ENCODE results near the gene HIVEP2. TPM values are rescaled to one million over a fixed set of nuclear protein-coding genes. Genes with fewer than 3 reads are reported as not detected.

HIVEP2 gene
- total and polyA plus RNA-seq, 2 experiments from 2014 or later = 8.3 to 21.0 TPM

DNA sequence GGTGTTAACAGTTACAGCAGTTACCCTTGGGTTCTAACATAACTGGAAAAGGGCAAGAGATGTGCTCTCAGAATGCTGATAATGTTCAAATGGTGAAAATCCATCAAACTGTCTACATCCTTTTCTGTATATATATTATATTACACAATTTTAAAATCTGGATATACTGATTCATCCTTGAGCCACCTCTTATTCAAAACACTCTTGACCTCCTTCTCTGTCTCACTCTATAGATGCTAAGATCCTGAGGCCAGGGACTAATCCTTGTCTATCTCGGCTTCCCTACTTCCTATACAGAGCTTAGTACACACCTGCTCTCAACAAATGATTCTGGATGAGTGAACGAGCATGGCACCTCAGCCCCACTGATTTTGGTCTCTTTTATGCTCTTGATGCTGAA, 47.3 kb downstream of the HIVEP2 start:
- Histone ChIP-seq H3K4me3 (no peak overlapping the region), H3K36me3 (ENCODE audit: low read depth) (no peaks in the 10 kb centered on the region), H3K4me1 (ENCODE audit: insufficient read depth) (peaks cover 24% of the 10 kb centered on the region), H3K79me2 (ENCODE audit: insufficient read depth) (peaks cover 95% of the 10 kb centered on the region), H3K9me3 (ENCODE audit: low read depth) (no peaks in the 10 kb centered on the region), H4K20me1 (ENCODE audit: insufficient read depth) (no peaks in the 10 kb centered on the region), H3K9me2 (ENCODE audit: insufficient read depth) (no peaks in the 10 kb centered on the region), H3K27me3 (replicated peaks; ENCODE audit: insufficient read depth) (no peaks in the 10 kb centered on the region), H3K9ac (no peak overlapping the region), H3K4me2 (ENCODE audit: unreplicated experiment) (no peak overlapping the region), H3K27ac (no peak overlapping the region), H3F3A (ENCODE audit: insufficient read depth) (peaks cover 19% of the 10 kb centered on the region), H2AFZ (no peak overlapping the region)
- 93 to 96% methylated on average over 2 of the region's 2 CpGs for WGBS, 2 experiments (ENCODE audit: low coverage in 1 of 2, low lambda C conversion rate in 2 of 2, missing lambda C conversion rate in 2 of 2)
- no peak for TF ChIP-seq EZH2 (IDR thresholded peaks at IDR 0.05; ENCODE audit: insufficient read depth, poor library complexity, severe bottlenecking)
- TF ChIP-seq EZH2phosphoT487 (IDR thresholded peaks at IDR 0.05; ENCODE audit: insufficient read depth, low read depth) = no peak
- DNase-seq = no peak
- in situ Hi-C loops (cut with MboI) = no loop called here

DNA sequence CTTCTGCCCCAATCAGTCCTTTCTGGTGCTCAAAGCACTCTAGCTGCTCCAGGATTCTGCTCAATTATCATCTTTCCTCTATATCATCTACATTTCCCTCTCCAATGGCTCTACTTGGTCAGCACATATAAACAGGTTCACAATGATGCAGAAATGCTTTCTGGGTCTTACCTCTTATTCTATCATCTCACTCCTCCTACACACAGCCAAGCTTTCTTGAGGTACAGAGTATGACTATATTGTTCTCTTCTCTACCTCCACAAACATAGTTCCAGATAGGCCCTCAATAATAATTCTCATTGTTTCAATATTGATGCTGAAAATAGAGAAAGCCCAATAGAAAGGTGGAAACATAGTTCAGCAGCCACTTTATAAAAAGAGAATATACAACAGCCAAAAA, 48.2 kb downstream of the HIVEP2 start:
- H3K79me2 ChIP-seq (ENCODE audit: insufficient read depth) = peaks cover 100% of the 10 kb centered on the region
- no peaks in the 10 kb centered on the region for H3K27me3 ChIP-seq (replicated peaks; ENCODE audit: insufficient read depth)
- H3K9me2 ChIP-seq (ENCODE audit: insufficient read depth) = no peaks in the 10 kb centered on the region
- no peaks in the 10 kb centered on the region for H3K36me3 ChIP-seq (ENCODE audit: low read depth)
- no peak overlapping the region for H3K9ac ChIP-seq
- DNase-seq = no peak
- in situ Hi-C loops (cut with MboI) = no loop called here
- H3K27ac ChIP-seq = no peak overlapping the region
- H3F3A ChIP-seq (ENCODE audit: insufficient read depth) = peaks cover 11% of the 10 kb centered on the region
- no peak overlapping the region for H3K4me3 ChIP-seq
- no peak overlapping the region for H3K4me2 ChIP-seq (ENCODE audit: unreplicated experiment)
- no peak overlapping the region for H2AFZ ChIP-seq
- no peaks in the 10 kb centered on the region for H3K9me3 ChIP-seq (ENCODE audit: low read depth)
- H4K20me1 ChIP-seq (ENCODE audit: insufficient read depth) = no peaks in the 10 kb centered on the region
- peaks cover 15% of the 10 kb centered on the region for H3K4me1 ChIP-seq (ENCODE audit: insufficient read depth)
- TF ChIP-seq EZH2 (IDR thresholded peaks at IDR 0.05; ENCODE audit: insufficient read depth, poor library complexity, severe bottlenecking) (no peak), EZH2phosphoT487 (IDR thresholded peaks at IDR 0.05; ENCODE audit: insufficient read depth, low read depth) (no peak)

DNA sequence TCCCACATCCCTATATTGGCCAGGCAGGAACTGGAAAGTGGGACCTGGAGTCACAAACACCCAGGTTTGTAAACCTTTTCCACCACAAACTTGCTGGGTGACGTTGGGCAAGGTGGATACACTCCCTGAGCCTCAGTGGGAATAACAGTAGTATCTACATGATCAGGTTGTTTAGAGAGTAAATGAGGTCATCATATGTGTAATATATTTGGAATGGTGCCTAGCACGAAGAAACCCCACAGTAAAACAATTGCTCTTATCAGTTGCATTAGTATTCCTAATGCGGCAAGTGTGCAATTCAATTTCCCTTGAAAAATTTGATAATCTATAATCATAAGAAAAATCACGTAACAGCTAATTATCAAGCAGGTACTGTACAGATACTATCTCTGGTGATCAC, 51.9 kb downstream of the HIVEP2 start:
- Histone ChIP-seq H3K9me2 (ENCODE audit: insufficient read depth) (no peaks in the 10 kb centered on the region), H3K79me2 (ENCODE audit: insufficient read depth) (peaks cover 100% of the 10 kb centered on the region), H3K4me3 (no peak overlapping the region), H3K36me3 (ENCODE audit: low read depth) (no peaks in the 10 kb centered on the region), H3K9me3 (ENCODE audit: low read depth) (no peaks in the 10 kb centered on the region), H4K20me1 (ENCODE audit: insufficient read depth) (no peaks in the 10 kb centered on the region), H3K27ac (no peak overlapping the region), H3K4me1 (ENCODE audit: insufficient read depth) (no peaks in the 10 kb centered on the region), H3K4me2 (ENCODE audit: unreplicated experiment) (no peak overlapping the region), H3K9ac (no peak overlapping the region), H2AFZ (no peak overlapping the region), H3F3A (ENCODE audit: insufficient read depth) (no peaks in the 10 kb centered on the region), H3K27me3 (replicated peaks; ENCODE audit: insufficient read depth) (no peaks in the 10 kb centered on the region)
- 54 to 68% methylated on average over 4 of the region's 4 CpGs for WGBS, 2 experiments (ENCODE audit: low coverage in 1 of 2, low lambda C conversion rate in 2 of 2, missing lambda C conversion rate in 2 of 2)
- TF ChIP-seq EZH2phosphoT487 (IDR thresholded peaks at IDR 0.05; ENCODE audit: insufficient read depth, low read depth) = no peak
- no peak for TF ChIP-seq EZH2 (IDR thresholded peaks at IDR 0.05; ENCODE audit: insufficient read depth, poor library complexity, severe bottlenecking)
- in situ Hi-C loops (cut with MboI) = no loop called here
- DNase-seq = peak; percentile 47

DNA sequence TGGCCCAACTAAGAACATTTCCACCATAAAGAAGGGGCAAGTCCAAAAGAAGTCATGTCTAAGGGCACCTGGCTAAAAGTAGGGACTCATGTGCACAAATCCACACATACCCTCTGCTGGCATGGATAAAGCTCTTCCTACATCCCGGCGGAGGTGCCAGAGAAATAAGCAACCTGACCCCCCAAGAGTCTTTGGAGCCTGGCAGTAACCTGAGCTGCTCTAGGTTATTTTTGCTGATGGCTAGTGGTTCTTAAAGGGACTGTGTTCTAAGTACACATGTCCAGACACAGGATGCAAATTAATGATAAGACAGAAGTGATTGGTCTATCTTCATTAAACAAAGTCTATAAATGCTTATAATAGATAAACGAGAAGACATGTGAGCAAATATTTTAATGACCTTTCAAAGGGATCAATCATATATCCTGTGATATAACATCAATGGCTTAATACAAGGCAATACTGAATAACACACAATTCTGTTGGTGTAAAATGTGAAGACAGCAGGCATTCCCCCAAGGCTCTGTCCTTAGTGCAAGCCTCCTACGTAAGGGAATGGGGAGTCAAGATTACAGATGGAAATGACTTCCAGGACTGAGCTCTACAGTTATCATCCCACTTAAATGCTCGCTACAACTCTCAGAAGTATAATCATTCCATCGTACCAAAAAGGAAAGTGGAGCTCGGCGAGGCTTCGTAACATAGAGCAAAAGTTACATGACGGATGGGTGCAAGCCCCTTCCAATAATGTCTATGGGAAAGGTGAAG, 52.5 kb downstream of the HIVEP2 start:
- H3K4me1 ChIP-seq (ENCODE audit: insufficient read depth) = peaks cover 2% of the 10 kb centered on the region; the same call in 1 of the 2 replicates
- no peak overlapping the region for H2AFZ ChIP-seq
- no peaks in the 10 kb centered on the region for H3K9me3 ChIP-seq (ENCODE audit: low read depth)
- H3K36me3 ChIP-seq (ENCODE audit: low read depth) = no peaks in the 10 kb centered on the region
- DNase-seq = no peak
- no peak overlapping the region for H3K27ac ChIP-seq
- no peak overlapping the region for H3K9ac ChIP-seq
- in situ Hi-C loops (cut with MboI) = no loop called here
- H3K9me2 ChIP-seq (ENCODE audit: insufficient read depth) = no peaks in the 10 kb centered on the region
- no peaks in the 10 kb centered on the region for H3F3A ChIP-seq (ENCODE audit: insufficient read depth)
- TF ChIP-seq EZH2phosphoT487 (IDR thresholded peaks at IDR 0.05; ENCODE audit: insufficient read depth, low read depth) (no peak), EZH2 (IDR thresholded peaks at IDR 0.05; ENCODE audit: insufficient read depth, poor library complexity, severe bottlenecking) (no peak)
- 89 to 92% methylated on average over 10 of the region's 10 CpGs for WGBS, 2 experiments (ENCODE audit: low coverage in 1 of 2, low lambda C conversion rate in 2 of 2, missing lambda C conversion rate in 2 of 2)
- H3K4me3 ChIP-seq = no peak overlapping the region
- H3K27me3 ChIP-seq (replicated peaks; ENCODE audit: insufficient read depth) = no peaks in the 10 kb centered on the region
- no peak overlapping the region for H3K4me2 ChIP-seq (ENCODE audit: unreplicated experiment)
- H4K20me1 ChIP-seq (ENCODE audit: insufficient read depth) = no peaks in the 10 kb centered on the region
- H3K79me2 ChIP-seq (ENCODE audit: insufficient read depth) = peaks cover 100% of the 10 kb centered on the region
